ENCODE results near the gene NUBPL.
"Not testable (repeated sequence)": the region's sequence is repeated elsewhere in the genome, so short reads cannot be mapped to it uniquely, and the experiment has no call there.

Gene NUBPL

DNA sequence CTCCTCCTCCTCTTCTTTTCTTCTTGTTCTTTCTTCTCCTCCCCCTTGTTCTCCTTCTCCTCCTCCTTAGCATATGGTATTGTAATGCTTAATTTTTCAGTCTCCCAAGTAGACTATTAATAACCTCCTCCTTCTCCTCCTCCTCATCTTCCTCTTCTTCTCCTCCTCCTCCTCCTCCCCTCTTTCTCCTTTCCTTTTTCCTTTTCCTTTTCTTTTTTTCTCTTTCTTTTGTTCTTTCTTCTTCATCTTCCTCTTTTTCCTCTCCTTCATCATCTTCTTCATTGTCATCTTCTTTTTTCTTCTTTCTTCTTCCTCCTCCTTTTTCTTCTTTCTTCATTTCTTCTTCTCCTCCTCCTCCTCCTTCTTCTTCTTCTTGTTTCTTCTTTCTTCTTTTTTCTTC, 264.3 kb downstream of the NUBPL start:
- no peak for DNase-seq

DNA sequence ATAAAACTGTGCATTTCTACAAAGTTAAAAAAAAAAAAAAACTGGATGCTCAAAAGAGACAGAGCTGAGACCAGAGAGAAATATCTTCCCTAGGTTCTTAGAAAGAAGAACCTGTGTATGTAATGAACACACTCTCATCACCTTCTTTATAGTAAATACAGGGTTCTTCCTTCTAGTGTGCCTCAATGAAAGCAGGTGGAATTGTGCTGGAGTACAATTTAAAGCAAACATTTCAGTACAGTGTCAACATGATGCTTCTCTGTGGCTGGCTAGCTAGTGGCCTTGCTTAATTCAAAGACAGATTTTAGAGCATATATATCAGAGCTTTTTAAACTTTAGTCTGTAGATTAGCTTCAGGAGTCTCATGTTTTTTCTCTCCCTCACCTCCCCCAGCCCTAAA, 266.1 kb downstream of the NUBPL start:
- DNase-seq, result no peak

DNA sequence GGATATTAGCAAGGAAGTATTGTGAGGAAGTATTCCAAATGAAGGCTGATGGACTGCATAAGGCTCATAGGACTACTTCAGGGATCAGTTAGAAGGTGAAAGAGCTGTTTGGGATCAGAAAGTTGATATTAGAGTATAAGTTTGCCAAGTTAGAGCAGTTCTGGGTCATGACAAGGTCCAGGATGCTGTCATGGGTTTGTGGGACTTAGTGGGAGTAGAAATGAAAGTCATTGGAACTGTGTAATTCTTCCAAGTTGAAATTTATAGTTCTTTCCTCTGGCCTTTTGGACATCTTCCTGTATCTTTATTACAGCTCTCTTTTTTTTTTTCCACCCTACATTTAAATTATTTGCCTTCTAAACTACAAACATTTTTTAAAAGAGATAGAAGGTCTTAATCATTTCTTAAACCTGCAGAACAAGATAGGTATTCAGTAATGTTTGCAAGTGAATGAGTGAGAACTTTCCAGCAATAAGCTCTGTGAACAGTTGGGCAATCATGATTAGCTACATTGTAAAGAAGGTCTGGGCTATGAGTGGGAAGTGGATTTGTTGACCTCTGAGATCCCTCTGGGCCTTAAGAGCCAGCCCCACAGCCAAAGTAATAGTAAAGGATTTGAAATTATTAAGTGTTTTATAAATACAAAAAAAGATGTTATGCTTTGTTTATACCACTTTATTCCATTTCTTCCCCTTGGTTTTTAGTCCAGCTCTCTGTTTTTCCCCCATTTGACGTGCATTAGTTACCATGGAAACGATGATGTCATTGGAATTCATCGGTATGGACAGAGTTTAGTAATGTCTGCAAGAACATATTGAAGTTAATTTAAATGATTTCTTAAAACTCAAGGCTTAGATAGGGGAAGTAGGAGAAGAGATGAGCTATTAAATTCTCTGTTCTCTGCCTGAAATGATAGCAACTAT, 268.0 kb downstream of the NUBPL start:
- DNase-seq, result no peak

GRCh38 chr14:31834616-31835015, 273.4 kb downstream of the NUBPL start:
- DNase-seq, result no peak

DNA sequence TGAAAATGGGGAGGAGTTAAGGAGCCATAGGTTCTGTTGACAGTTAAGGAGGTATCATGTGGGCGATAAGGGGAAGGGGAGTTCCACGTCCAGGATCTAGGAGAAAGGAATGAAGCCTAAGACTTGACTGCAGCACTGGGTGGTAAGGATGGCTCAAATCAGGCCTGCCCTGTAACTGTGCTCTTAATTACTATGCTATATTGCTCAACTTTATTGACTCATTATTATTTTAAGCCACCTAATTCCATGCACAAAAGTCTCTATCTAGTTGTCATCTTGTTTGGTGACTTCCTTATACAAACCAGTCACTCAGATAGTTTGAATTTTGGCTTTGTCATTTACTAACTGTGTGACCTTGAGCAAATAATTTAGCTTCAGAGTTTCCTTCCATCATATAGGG, 273.8 kb downstream of the NUBPL start:
- DNase-seq, result no peak

DNA sequence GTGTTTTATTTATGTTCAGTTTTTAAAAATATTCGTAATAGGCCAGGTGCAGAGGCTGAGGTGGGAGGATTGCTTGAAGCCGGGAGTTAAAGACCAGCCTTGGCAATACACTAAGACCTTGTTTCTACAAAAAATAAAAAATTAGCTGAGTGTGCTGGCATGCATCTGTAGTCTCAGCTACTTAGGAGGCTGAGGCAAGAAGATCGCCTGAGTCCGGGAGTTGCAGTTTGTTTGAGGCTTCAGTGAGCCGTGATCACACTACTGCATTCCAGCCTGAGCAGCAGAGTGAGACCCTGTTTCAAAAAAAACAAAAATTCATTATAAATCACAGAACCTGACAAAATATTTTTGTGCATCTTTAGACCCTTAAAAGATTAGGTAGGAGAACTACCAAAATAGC, 275.8 kb downstream of the NUBPL start:
- no peak for DNase-seq

- DNase-seq, result no peak
Measured at GRCh38 chr14:31842899-31843298, 281.7 kb downstream of the NUBPL start.

GRCh38 chr14:31843361-31844091, 282.3 kb downstream of the NUBPL start:
- no peak for DNase-seq

- DNase-seq, result no peak
Measured at GRCh38 chr14:31854508-31855075, 293.4 kb downstream of the NUBPL start.

DNA sequence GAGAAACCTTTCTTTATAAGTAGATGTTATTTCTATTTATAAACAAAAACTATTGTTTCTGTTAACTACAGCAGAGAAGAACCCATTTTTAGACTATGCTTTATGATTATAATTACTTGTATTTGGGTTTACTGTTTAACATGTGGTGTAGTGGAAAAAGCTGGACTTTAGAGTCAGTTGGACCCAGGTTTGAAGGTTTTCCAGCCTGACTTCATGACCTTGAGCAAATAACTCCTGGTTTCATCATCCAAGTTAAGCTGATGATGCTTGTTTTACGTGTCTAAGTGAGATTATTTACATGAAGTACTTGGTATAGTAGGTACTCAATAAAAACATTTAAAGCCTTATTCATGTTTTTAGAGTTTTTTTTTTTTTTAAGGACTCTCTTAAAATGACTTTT, 294.1 kb downstream of the NUBPL start:
- DNase-seq, result no peak

DNA sequence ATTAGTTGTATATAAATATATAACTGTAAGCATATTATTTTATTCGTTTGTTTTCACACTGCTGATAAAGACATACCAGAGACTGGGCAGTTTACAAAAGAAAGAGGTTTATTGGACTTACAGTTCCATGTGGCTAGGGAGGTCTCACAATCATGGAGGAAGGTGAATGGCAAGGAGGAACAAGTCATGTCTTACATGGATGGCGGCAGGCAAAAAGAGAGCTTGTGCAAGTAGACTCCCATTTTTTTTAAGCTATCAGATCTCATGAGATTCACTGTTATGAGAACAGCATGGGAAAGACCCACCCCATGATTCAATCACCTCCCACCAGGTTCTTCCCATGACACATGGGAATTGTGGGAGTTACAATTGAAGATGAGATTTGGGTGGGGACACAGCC, 294.8 kb downstream of the NUBPL start:
- not testable (repeated sequence) for DNase-seq

DNA sequence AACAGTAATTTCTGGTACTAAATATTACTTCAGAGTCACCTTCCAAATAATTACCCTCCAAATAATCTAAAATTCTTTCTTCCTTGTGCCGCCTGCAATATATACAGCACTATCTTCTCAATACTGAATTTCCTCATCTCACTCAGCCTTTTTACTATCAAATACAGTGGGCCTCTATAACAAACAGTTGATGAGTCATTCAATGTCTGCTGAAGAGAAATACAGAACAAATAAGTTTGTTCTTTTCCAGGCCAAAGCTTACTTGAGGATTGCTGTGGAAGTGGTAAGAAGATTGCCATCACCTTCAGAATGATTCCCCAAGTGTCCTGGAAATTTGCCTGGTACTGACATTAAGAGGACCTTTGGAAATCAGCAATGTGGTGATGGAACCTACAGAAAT, 297.7 kb downstream of the NUBPL start:
- no peak for DNase-seq

DNA sequence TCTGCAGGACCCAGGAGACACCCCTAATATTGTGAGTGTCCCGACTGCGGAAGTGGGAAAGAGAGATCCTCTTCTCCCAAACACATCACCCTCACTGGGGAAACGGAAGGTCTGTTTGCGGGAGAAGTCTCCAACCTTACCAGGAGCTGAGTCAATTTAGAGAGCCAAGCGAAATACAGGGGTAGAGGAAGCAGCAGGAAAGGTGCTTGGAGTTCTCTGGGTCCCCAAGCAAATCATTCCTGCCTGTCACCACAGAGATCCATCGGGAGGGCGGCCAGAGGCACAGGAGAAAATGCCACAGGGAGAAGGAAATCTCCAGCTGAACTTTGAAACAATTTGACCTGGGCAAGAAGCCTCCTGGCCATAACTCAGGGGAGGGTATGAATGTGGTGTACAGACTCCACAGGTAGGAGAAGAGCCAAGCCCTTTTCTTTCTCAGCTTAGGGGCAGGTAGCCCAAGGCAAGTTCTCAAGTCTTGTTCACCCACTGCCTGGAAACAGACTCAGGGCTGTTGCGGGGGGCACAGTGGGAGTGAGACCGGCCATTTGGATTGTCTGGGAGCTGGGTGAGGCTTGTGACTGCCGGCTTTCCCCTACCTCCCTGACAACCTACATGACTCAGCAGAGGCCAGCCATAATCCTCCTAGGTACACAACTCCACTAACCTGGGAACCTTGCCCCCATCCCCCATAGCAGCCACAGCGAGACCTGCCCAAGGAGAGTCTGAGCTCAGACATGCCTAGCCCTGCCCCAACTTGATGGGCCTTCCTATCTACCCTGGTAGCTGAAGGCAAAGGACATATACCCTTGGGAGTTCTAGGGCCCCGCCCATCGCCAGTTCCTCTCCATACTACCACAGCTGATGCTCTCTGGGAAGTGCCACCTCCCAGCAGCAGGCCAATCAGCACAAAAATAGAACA, 304.0 kb downstream of the NUBPL start:
- DNase-seq, result no peak

DNA sequence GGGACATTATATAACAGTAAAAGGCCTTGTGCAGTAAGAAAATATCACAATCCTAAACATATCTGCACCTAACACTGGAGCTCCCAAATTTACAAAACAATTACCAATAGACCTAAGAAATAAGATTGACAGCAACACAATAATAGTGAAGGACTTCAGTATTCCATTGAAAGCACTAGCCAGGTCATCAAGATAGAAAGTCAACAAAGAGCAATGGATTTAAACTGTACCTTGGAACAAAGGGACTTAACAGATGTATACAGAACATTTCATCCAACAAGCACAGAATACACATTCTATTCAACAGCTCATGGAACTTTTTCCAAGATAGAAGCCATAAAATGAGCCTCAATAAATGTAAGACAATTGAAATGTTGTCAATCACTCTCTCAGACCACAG, 306.4 kb downstream of the NUBPL start:
- DNase-seq, result no peak

DNA sequence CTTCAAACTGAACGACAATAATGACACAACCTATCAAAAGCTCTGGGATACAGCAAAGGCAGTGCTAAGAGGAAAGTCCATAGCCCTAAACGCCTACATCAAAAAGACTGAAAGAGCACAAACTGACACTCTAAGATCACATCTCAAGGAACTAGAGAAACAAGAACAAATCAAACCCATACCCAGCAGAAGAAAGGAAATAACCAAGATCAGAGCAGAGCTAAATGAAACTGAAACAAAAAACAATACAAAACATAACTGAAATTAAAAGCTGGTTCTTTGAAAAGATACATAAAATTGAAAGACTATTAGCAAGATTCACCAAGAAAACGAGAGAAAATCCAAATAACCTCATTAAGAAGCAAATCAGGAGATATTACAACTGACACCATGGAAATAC, 306.9 kb downstream of the NUBPL start:
- not testable (repeated sequence) for DNase-seq

DNA sequence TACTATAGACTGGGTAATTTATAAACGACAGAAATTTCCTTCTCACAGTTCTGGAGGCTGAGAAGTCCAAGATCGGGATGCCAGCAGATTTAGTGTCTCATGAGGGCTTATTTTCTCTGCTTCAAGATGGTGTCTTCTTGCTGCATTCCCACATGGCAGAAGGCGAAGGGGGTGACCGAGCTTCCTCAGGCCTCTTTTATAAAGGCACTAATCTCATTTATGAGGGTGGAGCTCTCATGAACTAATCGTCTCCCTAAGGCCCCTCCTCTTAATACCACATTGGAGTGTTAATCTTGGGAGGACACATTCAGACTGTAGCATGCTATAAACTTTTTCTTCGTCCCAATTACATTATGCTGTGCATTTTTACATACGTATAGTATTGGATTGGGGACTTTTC, 315.5 kb downstream of the NUBPL start:
- DNase-seq, result no peak

GRCh38 chr14:31877255-31877798, 316.1 kb downstream of the NUBPL start:
- DNase-seq, result no peak

- no peak for DNase-seq
Measured at GRCh38 chr14:31879661-31880348, 318.6 kb downstream of the NUBPL start.

DNA sequence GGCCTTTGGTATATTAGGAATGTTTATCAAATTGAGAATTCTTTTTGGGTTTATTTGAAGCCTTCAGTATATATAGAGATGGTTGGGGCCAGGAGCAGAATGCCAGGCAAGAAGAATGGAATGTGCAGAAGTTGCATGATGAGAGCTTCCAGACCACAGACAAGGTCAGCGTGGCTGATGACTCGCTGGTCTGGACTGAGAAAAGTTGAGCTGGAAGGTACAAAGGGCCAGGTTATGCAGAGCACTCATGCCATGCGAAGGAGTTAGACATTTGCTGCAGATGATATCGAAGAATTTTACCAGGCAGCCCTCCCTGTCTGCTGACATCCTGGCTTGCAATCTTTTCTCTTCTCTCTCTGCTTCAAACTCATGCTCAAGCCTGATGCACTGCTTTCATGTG, 319.7 kb downstream of the NUBPL start:
- DNase-seq, result no peak

DNA sequence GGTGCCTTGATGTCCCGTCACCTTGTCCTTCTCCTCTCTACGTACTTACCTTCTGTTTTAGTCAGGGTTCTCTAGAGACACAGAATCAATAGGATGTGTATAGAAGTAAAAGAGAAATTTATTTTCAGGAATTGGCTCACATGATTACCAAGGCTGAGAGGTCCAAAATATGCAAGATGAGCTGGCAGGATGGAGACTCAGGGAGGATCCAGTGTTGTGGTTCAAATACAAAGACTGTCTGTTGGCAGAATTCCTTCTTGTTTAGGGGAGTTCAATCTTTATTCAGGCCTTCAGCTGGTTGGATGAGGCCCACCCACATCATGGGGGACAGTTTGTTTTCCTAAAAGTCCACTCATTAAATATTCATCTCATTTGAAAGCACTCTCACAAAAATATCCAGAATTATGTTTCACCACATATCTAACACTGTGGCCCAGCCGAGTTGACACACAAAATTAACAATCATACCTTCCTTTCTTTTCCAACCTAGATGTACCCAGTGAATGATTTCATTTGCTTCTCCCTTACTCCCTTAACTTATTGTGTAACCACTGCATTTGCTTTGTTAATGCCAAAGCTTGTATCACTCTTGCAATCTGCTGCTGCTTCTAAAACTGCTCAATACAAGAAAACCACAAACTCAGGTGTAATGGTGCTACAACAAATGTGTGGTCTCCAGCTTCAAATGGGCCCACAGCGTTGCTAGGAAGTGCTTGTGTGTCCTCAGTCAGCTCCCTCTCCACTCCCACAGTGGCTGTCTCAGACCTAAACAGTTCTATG, 320.5 kb downstream of the NUBPL start:
- no peak for DNase-seq

DNA sequence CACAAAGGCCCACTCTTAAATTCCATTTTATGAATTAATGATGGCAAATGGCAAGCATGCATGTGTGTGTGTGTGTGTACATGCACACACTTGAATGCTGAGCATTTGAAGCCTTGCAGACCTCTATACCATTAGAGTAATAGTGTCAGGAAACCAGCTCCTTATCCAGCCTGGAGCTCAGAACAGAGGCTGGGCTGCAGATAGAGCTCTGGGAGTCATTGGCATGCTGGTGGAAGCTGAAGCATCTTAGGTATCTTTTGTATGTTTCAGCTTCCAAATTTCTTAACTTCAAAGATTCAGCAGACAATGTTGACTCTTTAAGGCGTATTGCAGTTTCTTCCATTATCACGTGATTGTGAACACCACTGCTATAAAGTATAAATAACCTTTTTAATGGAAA, 323.0 kb downstream of the NUBPL start:
- DNase-seq, result no peak

Data from stimulated activated naive CD4-positive, alpha-beta T cell treated with Interleukin-2 at 50 U/mL for 16 hours (primary cell).